EL (cell line): Measurements from ENCODE around the gene BTG1.
A peak's percentile ranks its signal among the peaks of the same experiment; 100 is the strongest.

Experiments
- DNase-seq: peaks from one replicate; pipeline ENCODE4 v3.0.0-alpha.2; 2016

BTG1 gene

DNA sequence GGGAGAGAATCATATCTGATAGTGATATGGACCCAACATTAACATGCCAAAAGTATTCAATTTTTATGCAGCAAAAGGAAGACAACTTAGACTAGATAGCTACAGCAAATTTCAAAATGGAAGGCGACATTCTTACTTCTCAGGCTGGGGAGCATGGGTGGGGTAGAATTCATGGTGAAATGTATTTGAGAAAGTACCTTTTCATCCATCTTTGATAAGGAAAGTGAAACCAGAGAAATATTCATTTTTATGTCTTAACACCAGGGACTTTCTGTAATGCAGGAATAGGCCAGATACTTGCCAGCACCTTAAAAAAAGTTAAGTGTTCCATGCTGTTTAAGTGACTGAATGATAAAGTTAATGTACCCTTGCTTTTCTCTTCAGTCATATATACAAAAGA lies 13.4 kb downstream of the BTG1 start:
- no peak for DNase-seq

GRCh38 chr12:92130999-92131398 lies 14.6 kb downstream of the BTG1 start:
- DNase-seq: no peak

GRCh38 chr12:92129609-92130008 lies 16.0 kb downstream of the BTG1 start:
- no peak for DNase-seq

DNA sequence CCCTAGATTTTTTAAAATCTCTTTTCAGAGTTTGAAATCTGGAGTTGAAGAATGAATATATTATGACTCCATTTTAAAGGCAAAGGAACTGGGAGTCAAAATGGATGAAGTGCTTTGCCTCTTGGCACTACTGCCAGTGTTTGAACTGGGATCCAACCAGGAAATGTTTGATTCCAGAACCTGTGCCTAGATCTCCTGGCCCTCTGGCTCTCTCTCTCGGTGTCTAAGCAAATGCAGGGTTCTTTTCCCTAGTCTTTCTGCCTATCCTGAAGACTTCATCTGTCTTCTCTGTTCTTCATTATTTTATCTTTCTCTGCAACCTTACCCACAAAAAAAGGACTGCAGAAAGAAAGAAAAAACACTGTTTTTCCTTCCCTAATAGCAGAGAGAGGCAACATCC lies 17.0 kb downstream of the BTG1 start:
- DNase-seq: no peak

DNA sequence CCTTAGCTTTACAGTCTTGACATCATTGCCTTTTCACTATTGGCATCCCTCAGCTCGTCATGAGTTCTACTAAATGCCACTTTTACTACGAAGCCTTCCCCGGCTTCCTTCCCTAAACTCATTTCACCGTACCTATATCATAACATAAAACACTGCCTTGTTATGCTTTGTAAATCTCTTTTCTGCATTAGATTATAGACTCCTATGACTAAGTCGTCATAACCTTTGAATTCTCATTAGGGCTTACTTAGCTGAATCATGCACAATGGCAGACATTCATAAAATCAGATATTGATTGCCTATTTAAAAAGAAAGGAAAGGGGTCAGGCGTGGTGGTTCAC lies 21.0 kb downstream of the BTG1 start:
- DNase-seq: no peak

DNA sequence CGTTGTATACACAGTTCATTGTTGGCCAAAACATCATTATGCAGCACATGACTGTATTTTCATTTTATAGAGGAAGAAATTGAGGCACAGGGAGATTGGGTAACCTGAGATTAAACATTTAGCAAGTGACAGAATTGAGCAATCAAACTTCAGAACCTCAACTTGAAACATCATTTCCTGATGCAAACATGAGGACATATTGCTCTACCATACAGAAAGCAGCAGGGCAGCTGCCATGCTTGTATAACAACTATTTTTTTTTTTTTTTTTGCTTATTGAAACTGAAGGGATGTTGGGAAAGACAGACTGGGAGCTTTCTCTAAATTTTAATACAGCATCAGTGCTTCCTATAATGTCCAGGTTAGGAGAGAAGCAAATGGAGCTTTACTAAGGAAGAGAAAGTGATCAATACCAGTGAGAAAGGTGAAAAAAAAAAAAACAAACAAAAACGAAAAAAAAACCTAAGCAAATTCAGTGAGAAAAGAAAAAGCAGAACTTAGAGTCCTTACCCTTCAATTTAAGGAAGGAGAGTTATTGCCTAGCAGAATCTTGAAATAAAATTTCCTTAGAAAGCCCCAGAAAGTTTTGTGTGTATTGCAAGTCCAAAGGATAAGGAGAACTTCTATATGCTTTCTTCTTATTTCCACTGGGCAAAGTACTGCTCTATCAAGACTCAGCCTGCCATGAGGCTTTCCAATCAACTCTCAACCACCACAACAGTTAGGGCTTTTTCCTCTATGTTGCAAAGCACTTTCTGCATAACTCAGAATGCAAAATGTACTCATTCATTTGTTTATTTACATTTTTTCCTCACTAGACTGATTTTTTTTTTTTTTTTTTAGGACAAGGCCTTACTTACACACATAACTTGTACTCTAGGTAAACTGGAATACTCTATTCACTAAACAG lies 21.6 kb downstream of the BTG1 start:
- no peak for DNase-seq

- no peak for DNase-seq
Observed at GRCh38 chr12:92122941-92123779, 22.5 kb downstream of the BTG1 start.

GRCh38 chr12:92121826-92122225 lies 23.8 kb downstream of the BTG1 start:
- no peak for DNase-seq

DNA sequence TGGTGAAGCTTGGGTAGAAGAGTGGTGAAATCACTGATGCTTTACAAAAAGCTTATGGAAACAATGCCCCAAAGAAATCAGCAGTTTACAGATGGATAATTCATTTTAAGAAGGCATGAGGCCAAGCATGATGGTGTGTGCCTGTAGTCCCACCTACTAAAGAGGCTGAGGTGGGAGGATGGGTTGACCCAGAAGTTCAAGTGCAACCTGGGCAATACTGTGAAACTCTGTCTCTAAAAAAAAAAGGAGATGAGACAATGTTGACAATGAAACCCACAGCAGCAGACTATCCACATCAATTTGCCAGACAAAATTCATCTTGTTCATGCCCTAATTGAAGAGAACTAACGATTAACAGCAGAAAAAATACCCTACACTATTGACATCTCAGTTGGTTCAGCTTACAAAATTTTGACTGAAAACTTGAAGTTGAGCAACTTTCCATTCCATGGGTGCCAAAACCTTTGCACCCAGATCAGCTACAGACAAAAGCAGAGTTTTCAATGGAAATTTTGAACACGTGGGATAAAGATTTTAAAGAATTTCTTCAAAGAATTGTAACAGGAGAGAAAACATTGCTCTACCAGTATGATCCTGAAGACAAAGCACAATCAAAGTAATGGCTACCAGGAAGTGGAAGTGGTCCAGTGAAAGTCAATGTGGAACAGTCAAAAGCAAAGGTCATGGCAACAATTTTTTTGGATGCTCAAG lies 26.7 kb downstream of the BTG1 start:
- DNase-seq: no peak

- DNase-seq: no peak
Observed at GRCh38 chr12:92114834-92115233, 30.8 kb downstream of the BTG1 start.

GRCh38 chr12:92111256-92111655 lies 34.4 kb downstream of the BTG1 start:
- no peak for DNase-seq

- no peak for DNase-seq
Observed at GRCh38 chr12:92110083-92110640, 35.5 kb downstream of the BTG1 start.

DNA sequence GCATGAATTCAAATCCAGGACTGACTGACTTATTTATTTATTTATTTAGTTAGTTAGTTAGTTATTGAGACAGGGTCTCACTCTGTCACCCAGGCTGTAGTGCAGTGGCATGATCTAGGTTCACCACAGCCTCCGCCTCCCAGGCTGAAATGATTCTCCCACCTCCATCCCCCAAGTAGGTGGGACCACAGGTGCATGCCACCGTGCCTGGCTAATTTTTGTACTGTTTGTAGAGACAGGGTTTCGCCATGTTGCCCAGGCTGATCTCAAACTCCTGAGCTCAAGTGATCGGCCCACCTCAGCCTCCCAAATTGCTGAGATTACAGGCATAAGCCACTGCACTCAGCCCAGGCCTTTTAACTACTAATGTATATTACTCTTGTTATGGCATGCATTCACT lies 36.0 kb downstream of the BTG1 start:
- DNase-seq: no peak

- peak; percentile 51 for DNase-seq
Observed at GRCh38 chr12:92108651-92109050, 37.0 kb downstream of the BTG1 start.

DNA sequence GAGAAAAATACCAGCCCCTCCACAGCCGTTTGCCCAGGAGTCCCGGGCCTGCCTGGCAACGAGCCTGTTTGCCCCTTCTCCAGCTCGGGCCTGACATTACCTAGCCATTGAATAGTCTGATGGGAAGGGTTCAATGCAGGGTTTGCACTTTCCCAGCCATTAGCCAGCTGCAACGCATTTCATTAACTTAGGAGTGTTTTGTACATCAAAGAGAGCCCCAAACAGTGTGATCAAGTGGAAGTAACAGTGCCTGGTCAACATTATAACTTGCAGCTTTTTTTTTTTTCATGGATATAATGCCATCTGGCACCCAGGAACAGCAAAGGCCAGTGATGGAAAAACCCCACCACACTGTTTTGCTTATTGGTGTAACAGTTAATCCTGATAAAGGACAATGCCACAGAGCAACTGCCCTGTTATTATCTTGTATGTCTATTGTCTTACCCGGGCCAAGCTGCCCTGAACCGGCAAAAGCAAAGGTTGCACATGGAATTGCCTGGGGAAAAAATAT lies 38.0 kb downstream of the BTG1 start:
- no peak for DNase-seq

DNA sequence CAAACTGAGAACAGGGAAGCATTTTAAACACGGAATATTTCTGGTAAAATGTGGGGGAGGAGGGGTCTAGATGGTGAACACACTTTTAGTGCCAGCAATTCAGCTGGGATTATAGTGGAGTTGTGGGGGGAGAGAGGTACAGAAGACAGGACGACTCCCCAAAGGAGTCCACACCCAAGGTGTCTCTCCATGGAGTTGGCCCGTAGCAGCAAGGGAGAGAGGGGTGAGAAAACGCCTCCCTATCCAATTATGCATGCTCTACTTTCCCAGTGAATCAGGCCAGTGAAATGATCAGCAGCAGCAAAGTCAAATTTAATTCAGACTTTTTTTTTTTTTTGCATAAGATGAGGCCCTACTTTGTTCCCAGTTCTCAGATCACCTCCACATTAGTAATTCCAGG lies 38.6 kb downstream of the BTG1 start:
- no peak for DNase-seq

- DNase-seq: no peak
Observed at GRCh38 chr12:92105676-92106075, 40.0 kb downstream of the BTG1 start.

DNA sequence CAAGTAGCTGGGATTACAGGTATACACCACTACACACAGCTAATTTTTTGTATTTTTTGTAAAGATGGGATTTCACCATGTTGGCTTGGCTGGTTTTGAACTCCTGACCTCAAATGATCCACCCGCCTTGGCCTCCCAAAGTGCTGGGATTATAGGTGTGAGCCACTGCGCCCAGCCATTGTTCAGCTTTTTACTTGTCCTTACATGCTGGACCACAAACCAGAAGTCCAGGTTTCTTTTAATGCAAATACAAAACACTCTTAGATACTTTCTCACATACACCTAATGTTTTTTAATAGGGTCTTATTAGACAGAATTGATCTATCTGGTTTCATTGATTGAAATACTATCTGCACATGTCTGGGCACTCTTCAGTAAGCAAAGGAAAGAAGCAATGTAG lies 40.5 kb downstream of the BTG1 start:
- DNase-seq: no peak

DNA sequence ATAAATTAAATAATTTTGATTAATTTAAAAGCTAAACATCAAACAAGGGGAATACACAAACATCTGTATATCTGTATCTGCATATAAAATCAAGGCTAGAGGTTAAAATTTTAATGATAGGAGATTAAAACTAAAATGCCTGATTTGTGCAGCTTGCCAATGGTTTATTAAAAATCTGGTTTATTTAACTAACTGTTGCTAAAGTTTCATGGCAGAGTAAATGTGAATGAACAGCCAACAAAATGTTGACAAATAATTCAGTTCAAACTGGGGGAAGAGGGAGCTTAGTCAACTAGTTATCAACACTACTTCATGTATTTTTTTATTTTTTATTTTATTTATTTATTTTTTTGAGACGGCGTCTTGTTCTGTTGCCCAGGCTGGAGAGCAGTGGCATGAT lies 43.0 kb downstream of the BTG1 start:
- no peak for DNase-seq

- no peak for DNase-seq
Observed at GRCh38 chr12:92098594-92099380, 46.9 kb downstream of the BTG1 start.

DNA sequence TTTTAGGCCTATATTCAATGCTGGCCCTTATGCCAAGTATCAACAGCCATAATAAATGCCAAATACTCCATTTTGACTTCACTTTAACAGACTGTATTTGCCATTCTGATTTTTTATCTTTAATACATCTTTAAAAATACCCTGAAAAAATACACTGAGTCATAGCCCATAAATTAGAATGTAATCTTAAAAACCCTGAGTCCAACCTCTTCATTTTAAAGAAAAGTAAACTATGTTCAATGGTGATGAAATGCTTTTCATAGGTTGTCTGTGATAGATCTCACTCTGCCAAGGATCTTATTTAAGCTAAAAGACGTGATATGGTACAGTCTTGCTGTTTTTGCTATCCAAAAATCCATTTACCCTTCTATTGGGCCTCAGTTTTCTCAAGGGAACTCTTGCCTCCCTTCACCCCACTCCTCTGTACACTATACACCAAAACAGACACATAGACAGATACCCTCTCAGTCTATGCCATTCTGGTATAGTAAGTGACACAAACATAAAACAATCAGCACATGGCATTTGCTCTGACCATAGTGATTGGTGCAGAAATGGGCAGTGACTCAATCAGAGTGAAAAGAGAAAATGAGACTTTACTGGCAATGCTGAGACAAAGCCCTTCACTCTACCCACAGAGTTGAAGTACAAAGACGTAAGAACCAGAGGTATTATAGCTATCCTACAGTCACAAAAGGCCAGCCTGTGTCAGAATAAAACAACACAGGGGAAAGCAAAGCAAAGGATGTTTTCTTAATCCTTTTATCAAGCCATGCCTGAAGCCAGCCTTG lies 49.1 kb downstream of the BTG1 start:
- no peak for DNase-seq
